GM19239 (cell line): ENCODE measurements around the gene ARHGEF25.
A peak's percentile ranks its signal among the peaks of the same experiment; 100 is the strongest.

ENCODE experiments used
- DNase-seq: peaks from one replicate; pipeline ENCODE4 v3.0.0; 2011; ENCODE audit warnings: low spot score; ENCODE audit not compliant: insufficient read length
- FAIRE-seq: peaks from 2 replicates; lab custom pipeline; 2011; peaks lifted over from hg19 to GRCh38; lab: Jason Lieb, UNC

Gene ARHGEF25

DNA sequence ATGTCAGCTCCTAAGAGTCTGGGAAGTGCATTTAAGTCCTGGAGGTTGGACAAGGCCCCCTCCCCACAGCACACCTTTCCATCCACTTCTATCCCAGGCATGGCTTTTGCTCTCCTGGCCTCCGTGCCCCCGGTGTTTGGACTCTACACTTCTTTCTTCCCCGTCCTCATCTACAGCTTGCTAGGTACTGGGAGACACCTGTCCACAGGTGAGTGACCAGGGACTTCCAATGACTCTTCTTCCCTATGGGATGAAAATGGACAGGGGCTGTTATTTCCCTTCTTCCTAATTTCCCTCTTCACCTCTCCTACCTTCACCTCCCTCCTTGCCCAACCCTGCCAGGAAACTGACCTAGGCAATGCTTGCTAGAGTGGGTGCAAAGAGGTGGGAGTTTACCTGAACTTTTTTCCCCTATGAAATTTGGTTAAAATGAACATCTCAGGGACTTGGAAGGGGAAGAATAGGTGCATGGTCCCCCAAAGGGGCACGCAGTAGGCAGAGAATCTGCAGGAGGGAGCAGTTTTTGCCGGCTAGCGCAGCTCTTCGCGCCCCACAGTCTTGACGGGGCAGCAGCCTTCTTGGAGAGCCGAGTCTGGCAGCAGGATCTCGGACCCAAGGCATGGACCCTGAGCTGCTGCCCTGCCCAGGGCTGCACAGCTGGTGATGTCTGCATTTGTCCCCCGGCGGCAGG is 9.2 kb downstream of the ARHGEF25 start:
- FAIRE-seq (no peak), DNase-seq (no peak)

DNA sequence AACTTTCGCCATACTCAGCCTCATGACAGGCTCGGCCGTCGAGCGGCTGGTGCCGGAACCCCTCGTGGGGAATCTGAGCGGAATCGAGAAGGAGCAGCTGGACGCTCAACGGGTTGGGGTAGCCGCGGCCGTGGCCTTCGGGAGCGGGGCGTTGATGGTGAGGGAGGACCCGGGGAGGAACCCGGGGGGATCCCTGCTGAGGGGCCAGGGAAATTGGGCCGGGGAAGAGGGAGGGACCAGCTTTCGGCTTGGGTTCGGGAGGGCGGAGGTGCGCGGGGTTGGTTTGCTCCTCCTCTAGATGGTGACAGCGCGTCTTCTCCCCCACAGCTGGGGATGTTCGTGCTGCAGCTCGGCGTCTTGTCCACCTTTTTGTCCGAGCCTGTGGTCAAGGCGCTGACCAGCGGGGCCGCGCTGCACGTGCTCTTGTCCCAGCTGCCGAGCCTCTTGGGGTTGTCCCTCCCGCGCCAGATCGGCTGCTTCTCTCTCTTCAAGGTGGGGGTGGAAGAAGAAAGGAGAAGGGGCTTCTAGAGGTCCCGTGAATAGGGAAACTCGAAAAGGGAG is 9.8 kb downstream of the ARHGEF25 start:
- no peak for DNase-seq
- FAIRE-seq = no peak

DNA sequence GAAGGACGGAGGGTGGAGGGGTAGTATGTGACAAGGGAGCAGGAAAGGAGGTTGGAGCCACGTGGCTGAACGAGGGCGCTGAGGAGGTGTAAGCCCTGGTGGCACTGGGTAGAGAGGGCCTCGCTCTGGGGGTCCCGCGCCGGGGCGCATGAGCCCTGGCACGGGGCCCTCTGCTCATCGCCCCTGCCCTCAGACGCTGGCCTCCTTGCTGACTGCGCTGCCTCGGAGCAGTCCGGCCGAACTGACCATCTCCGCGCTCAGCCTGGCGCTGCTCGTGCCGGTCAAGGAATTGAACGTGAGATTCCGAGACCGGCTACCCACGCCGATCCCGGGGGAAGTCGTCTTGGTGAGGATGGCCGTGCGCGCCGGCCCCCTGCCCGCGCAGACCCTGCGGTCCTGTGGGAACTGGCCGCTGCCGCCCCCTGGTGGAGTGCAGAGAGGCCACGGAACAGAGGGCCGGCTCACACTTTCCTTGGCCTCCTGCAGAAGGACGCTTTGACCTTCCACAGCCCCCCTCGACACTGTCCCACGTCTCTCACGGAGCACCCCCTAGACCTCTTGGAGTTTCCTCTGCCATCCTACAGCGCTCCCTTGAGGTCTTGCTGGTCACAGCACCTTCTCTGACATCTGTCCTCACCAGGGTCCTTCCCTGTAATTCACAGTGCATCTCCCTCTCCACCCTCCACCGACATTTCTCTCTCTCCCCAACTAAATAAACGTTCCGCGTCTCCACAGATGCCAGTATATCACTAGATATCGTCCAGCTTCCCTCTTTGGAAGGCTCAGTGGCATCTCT is 10.5 kb downstream of the ARHGEF25 start:
- FAIRE-seq = no peak

DNA sequence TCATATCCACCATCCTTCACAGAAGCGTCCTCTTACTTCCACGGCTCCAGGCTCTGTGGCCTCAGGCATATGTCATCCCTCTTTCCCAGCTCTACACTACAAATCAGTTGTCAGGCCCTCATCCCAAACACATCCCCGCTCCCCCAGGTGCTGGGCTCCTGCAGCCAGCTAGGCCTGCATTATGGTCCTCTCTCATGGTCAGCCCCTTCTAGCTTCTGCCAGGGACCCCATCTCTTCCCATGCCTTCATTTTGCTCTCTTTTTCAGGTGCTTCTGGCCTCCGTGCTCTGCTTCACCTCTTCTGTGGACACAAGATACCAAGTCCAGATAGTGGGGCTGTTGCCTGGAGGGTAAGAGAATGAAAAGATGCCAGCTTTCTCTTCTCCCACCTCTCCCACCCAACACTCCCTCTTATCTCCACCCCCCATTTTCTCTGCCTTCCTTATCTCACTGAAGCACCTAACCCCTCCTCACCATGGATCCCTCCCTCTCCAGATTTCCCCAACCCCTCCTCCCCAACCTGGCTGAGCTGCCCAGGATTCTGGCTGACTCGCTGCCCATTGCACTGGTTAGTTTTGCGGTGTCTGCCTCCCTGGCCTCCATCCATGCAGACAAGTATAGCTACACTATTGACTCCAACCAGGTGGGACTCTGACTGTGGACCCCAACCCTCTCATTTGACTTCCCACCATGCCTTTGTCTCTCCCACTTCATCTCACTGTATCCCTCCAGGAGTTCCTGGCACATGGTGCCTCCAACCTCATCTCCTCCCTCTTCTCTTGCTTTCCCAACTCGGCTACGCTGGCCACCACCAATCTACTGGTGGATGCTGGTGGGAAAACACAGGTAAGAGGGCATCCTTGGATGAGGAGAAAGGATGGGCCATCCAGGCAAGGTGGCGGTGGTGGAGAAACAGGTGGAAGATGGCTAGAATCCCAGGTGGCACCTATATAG is 11.3 kb downstream of the ARHGEF25 start:
- DNase-seq (no peak), FAIRE-seq (no peak)

More for the DNA sequence above, 10.5 kb downstream of the ARHGEF25 start:
- DNase-seq = peak; percentile 71

DNA sequence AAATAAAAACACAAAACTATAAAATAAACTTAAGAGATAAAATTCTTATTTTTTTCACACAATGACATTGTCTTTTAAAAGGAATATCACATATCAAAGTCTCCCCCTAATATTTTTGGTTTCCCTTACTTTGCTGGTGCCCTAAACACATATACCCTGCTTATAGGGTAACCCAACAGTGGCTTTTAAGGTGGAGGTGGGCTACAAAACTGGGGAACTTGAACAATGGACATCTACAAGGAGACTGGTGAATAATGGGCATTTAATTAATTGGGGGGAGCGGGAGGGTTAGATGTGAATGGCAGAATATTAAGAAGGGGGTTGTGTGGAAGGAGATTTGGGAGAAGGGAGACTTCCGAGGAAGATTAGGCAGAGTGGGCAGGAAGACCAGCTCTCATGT is 12.2 kb downstream of the ARHGEF25 start:
- FAIRE-seq = no peak
- no peak for DNase-seq

DNA sequence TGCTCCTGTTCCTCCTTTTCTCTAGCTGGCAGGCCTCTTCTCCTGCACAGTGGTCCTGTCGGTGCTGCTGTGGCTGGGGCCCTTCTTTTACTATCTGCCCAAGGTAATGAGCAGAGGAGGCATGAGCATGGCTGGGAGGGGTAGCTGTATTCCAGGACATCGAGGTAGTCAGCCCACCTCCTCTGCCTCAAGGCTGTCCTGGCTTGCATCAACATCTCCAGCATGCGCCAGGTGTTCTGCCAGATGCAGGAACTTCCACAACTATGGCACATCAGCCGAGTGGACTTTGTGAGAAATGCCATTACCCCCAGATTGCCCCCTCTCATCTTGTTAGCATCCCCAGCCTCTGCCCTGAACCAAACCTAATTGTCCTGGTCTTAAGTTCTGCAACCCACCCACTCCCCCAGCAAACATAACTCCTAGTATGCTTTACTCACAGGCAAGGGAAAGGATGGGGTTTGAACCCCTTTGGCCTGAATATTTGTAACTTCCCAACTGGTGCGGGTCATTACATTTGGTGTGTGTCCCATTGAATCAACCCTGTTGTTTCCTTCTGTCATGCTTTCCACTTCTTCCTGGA is 12.7 kb downstream of the ARHGEF25 start:
- no peak for FAIRE-seq

DNA sequence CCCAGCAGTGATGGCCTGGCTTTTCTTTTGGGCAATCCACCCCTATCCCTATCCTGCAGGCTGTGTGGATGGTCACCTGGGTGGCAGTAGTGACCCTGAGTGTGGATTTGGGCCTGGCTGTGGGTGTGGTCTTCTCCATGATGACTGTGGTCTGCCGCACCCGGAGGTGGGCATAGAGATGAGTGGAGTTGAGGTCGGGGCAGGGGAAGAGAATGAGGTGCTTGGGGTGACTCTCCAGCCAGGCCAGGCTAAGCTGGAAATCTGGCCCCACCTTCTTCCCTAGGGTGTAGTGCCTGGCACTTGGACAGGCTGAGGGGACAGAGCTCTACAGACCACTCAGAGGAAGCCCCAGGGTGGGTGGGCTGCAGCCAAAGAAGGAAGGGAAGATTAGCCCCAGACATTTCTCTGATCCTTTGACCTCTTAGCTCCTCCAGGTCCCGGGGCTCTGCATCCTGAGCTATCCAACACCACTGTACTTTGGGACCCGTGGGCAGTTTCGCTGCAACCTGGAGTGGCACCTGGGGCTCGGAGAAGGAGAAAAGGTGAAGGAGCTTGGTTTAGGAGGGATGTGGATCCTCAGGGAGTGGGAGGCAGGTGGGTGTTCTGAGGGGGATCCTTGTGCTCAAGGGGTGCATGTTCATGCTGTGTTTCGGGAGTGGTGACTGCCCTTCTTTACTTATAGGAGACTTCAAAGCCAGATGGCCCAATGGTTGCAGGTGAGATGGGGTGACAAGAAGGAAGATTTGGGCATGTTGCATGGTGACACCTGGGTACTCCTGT is 13.4 kb downstream of the ARHGEF25 start:
- FAIRE-seq (no peak), DNase-seq (no peak)

More for the DNA sequence above, 12.7 kb downstream of the ARHGEF25 start:
- DNase-seq = no peak

DNA sequence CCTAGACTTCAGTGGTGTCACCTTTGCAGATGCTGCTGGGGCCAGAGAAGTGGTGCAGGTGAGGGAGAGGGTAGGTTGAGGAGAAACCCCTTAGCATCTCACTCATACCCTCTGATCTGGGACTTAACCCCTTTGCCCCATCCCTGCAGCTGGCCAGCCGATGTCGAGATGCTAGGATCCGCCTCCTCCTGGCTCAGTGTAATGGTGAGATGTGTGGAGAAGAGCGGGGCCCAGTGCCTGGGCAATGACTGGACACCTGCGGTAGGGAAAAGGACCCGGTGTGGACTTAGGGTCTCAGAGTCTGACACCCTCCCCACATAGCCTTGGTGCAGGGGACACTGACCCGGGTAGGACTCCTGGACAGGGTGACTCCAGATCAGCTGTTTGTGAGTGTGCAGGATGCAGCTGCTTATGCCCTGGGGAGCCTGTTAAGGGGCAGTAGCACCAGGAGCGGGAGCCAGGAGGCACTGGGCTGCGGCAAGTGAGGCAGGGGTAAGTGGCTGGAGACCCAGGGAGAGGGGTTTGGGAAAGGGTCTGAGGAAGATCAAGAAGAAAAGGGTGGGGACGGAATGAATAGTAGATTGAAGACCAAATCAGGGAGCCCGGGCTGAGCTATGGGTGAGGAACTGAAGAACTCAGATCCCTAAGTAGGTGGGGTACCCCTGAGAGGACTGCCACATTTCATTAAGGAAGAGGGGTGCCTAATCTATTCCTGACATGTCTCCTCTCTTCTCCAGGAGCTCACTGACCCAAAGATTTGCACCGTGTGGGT is 14.2 kb downstream of the ARHGEF25 start:
- DNase-seq = no peak
- no peak for FAIRE-seq

DNA sequence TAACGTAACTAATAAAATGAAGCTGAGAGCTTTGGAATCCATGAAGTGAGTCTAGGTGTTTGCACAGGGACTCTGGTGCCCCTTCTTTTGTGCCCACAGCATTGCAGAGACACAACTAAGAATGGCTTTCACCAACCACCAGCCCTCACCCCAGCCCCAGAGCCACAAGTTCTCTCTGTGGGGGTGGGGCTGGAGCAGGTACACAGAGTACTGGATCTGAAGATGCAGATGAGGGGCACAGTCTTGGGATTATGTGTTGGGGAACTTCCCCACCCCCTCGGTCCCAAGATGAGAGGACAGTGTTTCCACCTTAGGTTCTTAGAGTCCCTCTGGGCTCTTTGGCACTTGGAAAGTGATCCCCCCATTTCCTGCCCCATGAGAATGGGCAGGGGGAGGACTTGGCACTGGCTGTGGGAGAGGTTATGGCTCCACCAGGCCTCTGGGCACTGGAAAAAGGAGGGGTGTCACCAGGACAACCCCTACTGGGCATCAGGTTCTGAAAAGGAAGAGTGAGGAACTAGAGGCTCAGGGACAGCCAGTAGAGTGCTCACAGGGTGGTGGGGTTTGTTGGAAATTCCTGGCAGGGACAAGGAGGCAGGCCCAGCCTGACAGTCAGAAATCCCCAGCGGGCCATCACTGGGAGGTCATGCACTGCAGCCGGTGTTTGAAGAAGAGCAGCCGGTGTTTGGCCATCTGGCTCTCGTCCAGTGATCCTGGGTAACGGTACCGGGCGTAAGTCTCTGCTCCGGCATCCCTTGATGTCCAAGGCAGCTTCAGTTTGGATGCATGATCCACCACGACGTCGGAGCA is 15.1 kb downstream of the ARHGEF25 start:
- DNase-seq (no peak), FAIRE-seq (no peak)

DNA sequence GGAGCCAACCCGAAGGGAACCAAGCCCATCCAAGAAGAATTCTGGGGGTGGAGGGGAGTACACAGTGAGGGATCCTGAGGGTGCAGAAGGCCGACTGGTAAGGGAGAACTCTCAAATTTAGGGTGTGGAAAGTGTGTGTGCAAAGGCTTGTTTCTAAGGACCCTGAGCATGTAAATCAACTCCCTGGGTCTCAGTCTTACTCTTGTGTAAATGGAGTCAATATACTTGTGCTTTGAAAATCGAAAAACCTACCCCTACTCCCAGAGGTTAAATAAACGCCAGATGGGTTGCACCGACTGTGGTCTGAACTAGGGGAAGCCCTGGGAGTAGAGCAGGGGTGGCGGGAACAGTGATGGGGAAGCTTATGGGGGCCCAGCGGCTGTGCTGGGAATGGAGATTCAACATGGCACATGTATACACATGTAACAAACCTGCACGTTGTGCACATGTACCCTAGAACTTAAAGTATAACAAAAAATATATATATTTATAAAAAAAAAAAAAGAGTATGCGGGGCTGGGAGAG is 15.7 kb downstream of the ARHGEF25 start:
- FAIRE-seq = no peak
- DNase-seq = no peak

DNA sequence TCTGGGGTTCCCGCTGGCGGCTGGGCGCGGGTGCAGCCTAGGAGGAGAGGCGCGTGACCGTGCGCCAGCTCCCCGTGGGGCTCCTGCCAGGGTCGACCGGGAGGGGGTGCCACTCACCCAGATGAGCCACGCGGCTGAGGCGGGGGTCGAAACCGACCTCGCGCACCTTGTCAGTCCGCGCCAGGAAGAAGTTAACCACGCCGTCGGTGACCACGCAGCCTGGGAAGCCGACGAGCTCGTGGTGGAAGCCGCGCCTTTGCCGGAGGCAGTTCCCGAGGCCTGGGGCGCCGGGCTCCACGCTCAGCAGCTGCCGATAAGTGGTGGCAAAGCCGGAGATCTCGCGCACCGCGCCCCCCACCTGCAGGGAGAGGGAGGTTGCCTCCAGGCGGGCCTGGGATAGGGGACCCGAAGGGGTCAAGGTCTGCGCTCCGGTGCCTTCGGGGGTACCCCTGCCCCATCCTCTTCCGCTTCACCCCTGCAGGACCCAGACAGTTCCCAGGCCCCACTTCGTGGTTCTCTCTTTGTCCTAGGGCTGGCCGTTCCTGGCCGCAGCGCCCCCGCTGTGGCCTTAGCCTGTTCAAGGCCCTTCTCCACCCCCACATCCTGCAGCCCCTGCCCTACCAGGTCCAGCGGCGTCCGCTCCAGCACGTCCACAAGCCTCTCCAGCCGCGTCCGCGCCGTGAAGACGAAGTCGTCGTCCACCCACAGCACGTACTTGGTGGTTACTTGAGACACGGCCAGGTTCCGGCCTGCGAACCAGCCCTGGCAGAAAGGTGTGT is 16.5 kb downstream of the ARHGEF25 start:
- no peak for DNase-seq
- FAIRE-seq = no peak

DNA sequence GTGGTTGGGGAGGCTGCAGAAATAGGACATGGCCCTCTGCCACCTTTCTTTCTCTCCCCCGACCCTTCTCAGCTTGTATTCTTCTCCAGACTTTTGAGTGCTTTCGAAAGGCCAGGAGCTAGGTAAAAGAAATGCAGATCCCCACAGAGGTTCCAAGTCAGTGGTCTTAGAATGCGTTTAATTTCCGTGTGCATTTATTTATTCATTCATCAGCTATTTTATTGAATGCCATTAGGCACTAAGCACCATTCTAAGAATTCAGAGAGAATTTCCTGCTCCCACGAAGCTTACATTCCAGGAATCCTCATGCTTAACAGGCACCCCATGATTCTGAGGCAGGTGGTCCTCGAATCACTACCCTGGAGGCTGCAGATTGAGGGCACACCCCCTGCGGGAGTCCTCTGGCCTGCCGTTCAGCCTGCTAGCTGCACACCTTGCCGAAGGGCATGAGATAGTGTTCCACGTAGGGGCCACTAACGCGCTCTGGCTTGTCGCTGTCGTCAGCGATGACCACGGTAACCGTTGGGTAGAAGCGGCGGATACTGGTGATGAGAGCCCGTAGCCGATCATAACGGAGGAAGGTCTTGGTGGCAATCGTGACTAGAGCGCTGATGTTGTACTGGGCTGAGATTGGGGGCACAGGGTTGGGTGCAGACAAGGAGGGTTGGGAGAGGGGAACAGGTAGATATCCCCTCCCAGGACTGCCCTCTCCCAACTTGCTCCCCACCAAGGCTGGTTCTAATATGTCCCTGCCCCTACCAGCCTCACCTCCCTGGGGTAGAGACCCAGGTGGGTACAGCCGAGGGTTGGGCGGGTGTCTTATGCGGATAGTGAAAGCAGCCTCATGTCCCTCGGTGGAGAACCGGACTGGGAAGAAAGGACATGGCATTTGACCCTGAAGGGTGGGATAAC is 17.3 kb downstream of the ARHGEF25 start:
- FAIRE-seq = no peak
- DNase-seq = no peak

DNA sequence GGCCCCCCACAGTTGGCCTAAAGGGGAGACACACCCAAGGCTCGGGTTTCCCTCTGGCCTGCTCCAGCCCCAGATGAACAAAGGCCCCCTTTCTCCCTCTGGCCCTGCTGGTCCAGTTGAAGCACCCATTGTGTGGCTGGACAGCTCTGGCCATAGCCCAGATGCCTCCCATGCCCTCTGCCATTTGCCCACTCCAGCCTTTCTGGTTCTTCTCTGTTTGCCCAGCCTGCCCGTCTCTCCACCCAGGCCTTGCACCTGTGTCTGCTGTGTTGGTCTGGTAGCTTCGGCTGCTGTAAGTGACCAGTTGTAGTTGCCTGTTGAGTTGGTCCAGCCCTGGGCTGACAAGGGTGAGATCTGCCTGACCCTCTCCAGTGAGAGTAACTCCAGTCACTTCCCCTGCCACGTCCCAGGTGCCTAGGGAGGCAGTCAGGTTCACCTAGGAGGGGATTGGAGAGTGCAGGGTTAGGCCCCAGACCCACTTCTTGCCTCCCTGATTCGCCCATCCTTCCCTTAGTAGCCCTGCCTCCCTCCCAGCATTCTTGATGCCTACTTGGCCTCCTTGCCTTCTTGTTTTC is 18.7 kb downstream of the ARHGEF25 start:
- DNase-seq = no peak
- no peak for FAIRE-seq

DNA sequence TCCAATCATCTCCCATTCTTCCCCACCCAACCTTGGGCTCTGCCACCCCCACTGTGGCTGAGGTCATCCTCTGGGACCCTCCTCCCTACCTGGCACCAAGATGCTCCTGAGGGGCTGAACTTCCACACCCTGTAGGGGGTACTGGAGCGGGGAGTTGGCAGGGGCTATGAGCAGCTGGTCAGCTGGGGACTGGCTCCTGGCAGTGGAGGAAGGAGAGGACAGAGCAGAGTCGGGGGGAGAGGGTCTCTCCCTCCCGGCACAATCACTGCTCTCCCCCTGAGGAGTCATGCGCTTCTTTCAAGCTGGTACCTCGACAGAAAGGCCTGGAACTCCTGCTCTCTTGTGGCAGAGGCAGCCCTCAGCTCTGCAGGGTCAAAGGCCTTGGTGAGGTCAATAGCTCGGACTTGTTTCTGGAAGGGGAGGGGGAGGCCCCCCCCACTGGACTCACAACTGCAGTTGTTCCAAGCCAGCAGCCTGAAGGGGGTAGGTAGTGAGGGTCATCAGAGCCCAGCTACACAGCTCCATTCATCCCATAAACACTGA is 19.7 kb downstream of the ARHGEF25 start:
- DNase-seq (no peak), FAIRE-seq (no peak)

DNA sequence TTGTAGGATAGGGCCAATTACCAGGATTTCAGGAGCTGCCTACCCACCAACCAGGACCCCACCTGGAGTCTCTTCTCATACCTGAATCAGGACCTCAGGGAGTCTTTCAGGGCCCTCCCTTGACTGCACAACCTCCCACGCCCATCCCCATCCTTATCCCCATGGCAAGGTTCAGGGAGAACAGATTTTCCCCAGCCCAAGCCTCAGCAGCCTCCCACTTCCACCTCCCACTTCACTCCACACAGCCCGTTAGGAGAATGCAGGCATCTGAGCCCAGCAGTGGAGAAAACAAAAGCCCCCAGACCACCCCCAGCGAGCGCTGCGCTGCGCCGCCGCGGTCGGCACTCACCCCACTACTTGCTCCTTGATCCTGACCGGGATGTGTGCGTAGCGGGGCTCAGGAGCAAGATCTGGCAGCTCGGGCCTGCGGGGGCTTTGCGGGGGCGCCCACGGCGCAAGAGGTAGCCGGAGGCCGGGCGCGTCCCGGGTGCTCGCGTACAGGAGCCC is 20.4 kb downstream of the ARHGEF25 start:
- no peak for DNase-seq
- no peak for FAIRE-seq
